HG03457 (cell line): ENCODE results near the gene SLC30A2.
A peak's percentile ranks its signal among the peaks of the same experiment; 100 is the strongest.

Source experiments
- ATAC-seq: cut with Tn5 transposase; IDR thresholded peaks from one replicate; pipeline ENCODE4 v1.9.1; 2021; ENCODE audit warnings: moderate number of reproducible peaks; ENCODE audit not compliant: unreplicated experiment

The SLC30A2 gene

GRCh38 chr1:25999041-25999800 lies 46.7 kb downstream of the SLC30A2 start:
- no peak for ATAC-seq

GRCh38 chr1:25997828-25998761 lies 47.8 kb downstream of the SLC30A2 start, which contains the start of gene PAFAH2:
Gene PAFAH2, minus strand, starts transcription at chr1:25998063. Its CDS starts 7,247 bp downstream, at chr1:25990816.
- peak; percentile 91 for ATAC-seq

GRCh38 chr1:25996966-25997827 lies 48.7 kb downstream of the SLC30A2 start:
- no peak for ATAC-seq

- ATAC-seq, result no peak
Observed at GRCh38 chr1:25994402-25995150, 51.3 kb downstream of the SLC30A2 start.

- ATAC-seq, result no peak
Observed at GRCh38 chr1:25993197-25993951, 52.5 kb downstream of the SLC30A2 start.

GRCh38 chr1:25992689-25993171 lies 53.2 kb downstream of the SLC30A2 start:
- ATAC-seq, result no peak

- no peak for ATAC-seq
Observed at GRCh38 chr1:25991937-25992688, 53.8 kb downstream of the SLC30A2 start.

GRCh38 chr1:25990702-25991395 lies 55.1 kb downstream of the SLC30A2 start:
- ATAC-seq, result no peak

GRCh38 chr1:25990251-25990650 lies 55.7 kb downstream of the SLC30A2 start:
- no peak for ATAC-seq

- no peak for ATAC-seq
Observed at GRCh38 chr1:25989440-25990234, 56.3 kb downstream of the SLC30A2 start.

- ATAC-seq, result no peak
Observed at GRCh38 chr1:25987951-25988350, 58.0 kb downstream of the SLC30A2 start.
